CD4-positive, alpha-beta T cell treated with Interleukin-4 for 4 hours (primary cell): ENCODE data around the gene URB1.
"Not testable (repeated sequence)": the region's sequence is repeated elsewhere in the genome, so short reads cannot be mapped to it uniquely, and the experiment has no call there.

ENCODE experiments used
- DNase-seq: peaks from one replicate; pipeline ENCODE4 v3.0.0-alpha.2; 2020

Gene URB1, protein sequence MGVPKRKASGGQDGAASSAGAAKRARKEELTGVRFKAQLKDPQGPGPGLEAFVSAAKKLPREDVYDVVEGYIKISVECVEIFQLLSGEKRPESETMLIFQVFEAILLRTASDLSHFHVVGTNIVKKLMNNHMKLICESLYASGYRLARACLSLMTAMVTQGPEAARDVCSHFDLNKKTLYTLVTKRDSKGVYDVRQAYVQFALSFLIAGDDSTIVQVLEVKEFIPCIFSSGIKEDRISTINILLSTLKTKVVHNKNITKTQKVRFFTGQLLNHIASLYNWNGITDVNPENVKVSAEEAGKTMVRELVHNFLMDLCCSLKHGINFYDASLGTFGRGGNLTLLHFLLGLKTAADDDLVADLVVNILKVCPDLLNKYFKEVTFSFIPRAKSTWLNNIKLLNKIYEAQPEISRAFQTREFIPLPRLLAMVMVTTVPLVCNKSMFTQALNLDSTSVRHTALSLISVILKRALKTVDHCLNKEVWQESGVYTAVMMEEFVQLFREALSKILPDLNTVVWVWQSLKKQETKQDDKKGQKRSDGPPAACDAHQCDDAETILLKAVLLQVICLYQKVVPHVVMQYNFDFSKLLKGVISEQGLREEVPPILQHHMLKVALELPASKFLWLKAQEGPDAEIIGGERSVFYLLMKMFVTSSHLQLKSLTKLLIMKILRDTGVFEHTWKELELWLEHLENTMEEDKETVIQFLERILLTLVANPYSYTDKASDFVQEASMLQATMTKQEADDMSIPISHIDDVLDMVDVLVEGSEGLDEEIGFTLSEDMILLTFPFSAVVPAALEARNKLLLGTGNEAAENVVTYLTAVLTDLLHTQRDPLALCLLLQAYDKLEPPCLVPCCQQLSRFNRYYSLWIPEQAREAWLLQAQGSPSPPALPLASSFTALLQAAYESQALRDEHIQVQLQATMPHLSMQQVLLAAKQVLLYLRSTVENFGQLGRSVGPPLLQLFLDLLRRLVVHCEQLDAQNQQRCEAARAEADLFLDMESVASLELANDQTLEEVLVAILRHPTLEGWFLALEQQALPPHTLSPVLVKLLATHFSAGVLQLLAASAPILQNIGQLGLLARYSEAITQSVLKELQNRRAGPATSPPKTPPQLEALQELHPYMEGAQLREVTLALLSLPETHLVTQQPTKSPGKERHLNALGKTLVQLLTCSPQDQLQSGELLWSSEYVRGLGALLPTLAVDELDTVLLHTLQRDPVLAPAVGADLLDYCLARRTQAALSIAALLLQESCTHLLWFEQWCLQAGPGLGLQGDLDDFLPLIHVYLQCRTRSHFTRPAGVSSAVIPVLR (N-terminal part only)

DNA sequence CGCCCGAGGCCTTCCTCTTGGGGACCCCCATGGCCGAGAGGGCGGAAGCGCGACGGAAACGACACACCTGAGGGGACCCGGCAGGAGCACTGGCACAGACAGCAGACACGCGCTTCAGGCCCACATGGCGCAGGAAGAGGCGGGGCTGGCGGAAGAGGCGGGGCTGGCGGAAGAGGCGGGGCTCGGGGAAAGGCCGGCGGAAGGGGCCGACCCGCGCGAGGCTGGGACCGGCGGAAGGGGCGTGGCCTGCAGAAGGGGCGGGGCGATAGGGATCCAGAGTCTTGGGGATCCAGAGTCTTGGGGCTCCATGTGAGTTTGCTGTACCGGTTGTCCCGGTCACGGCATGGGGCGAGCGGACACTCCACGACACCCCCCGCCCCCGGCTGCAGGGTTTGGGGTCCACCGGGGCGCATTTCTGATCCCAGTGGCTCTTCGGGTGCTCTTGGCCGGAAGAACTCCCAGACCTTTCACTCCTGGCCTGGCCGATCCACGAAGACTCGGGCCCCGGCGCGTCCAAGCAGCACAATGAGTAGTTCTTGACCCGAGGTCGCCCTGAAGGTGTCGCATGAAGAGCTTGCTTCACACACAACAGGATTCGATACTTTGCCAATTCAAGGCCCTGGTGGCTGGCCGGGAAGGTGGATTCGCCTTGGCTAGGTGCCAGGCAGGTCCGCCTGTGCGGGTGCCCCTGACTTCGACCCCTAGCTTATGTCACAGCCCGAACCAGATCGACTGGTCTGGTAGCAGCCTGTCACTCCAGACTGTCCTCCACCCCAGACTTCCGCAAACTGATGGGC is at the start of gene URB1:
Gene URB1, minus strand, starts transcription at position 133 of the 797 bp plus-strand sequence. Its CDS starts 102 bp downstream, at position 31.
- DNase-seq, result peak; percentile 90

DNA sequence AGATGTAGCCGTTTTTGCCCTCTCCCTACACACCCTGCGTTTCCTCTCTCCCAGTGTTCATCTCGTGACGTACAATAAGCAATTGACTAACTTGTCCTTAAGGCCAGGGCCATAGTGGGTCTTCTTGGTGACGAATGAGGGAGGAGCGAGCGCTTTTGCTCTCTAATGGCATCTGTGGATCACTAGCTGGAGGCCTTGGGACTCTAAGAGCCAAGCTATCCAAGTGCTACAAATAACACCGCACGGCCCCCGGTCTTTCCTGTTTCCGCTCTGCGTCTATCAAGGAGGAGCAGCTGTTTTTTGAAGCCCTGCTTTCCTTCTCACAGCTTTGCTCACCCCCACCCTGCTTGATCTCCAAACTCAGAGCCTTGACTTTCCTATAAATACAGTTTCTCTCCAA is 44.9 kb upstream of the URB1 start:
- no peak for DNase-seq

DNA sequence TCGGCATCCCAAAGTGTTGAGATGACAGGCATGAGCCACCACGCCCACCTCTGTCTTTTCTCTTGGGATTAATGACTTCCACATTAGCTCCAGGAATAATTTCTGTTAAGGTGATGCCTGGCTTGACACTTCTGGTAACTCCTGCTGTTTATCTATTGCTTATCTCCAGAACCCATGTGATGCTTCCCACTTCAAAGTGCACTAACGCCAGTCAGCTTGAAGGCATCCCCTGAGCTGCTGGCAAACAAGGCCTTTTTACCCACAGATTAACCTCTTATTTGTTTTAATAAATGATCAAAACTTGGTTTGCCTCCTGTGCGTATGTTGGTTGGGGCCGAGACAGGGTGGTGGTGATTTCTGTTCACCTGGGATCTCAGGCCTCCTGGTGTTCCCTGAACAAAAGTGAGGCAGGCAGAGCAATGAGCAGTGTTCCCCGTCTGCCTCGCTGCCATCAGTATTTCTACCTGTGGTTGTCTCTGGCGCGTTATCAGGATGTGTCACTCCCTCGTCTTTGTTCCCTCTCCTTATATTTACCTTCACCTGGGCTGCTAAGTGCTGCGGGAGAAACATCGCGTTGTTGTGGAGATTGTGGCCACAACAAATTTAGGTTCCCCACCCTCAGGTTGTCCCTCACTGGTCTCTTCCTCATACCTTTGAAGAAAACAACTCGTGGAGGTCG is 40.3 kb upstream of the URB1 start:
- DNase-seq, result not testable (repeated sequence)

DNA sequence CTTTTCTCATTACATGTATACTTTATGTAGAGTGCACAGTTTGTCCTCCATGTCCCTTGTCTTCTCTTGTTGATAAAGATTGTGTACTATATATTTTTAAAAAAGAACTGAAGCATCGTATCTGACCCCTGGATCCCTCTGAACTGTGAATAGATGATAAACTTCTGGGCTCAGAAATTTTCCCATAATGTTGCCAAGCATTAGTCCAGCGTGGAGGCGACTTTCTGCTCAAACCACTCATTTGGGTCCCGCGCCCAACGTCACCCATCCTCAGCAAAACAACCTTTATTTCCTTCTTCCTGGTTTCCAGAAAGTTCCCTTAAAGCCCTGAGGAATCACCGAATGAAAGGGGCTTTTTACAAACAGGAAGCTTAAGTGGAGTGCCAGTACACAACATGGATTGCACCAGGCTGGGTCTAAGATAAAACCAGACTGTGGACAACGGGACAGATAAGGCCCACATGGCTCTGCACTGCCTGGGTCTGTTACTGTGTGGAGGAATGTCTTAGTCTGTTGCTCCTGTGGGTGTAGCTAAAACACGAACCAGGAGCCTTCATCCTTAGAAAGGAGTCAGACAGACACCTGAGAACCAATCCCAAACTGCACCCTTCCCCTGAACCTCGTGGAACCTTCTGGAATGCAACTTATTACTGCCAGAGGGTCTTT is 35.3 kb upstream of the URB1 start:
- no peak for DNase-seq

DNA sequence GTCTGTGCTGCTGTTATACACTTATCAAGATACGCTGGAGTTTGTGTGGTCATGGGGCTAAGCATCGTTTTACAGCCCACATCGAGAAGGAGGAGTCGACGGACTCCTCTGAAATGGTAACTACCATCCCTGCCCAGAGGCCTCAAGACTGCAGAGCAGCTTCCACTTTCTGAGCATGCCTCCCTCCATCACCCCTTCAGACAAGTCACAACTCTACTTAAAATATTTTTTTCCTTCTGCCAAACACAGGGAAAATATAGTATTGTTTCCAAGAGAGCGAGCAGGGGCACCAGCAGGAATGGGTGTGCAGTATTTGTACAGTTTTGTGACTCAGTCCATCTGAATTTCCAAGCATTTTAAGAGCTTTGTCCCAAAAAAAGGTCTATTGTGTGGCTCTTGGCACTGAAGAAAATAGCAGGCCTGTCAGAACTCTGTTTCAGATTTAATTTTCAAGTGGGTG is 33.8 kb upstream of the URB1 start:
- no peak for DNase-seq

DNA sequence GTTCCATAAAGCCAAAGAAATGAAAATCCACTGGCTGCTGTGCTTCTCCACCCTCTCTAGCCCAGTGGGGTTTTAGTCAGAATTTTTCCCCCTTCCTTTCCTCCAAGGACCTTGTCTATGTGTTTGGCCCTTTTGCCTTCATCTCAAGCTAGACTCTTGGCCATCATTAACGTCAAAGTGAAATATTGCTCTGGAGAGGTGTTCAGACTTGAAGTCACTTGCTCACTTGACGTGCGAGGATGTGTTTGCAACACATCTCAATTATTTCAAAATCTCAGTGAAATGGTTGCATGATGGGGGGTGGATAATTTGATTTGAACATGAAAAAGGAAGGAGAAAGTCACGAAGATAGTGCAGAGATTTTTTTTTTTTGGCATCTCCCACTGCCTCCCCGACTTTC is 33.3 kb upstream of the URB1 start:
- no peak for DNase-seq

DNA sequence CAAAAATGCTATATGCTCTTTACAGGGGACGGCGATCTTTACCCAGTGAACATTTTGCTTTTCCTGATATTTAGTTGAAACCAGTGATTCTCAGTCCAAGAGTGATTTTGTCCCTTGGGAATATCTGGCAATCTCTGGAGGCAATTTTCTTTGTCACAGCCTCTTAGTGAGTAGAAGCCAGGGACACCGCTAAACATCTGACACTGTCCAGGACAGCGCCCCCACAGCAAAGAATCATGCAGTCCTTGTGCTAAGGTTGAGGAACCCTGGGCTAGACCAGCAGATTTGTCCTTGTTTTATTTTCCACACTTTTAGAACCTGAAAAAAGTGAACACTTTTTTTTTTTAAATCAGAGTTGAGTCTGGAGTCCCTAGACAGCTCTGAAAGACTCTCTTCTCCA is 32.8 kb upstream of the URB1 start:
- DNase-seq, result no peak

DNA sequence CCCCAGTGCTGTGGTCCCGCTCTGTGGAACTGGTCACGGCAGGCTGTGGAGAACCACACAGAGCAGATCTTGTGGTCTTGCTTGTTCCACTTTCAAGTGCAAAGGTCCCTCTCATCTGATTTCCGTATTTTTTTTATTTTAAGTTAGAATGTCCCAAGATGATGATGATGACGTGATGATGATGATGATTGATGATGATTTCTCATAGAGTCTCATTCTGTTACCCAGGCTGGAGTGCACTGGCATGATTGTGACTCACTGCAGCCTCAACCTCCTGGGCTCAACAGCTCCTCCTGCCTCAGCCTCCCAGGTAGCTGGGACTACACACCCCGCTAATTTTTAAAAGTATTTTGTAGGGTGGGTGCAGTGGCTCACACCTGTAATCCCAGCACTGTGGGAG is 31.9 kb upstream of the URB1 start:
- no peak for DNase-seq

DNA sequence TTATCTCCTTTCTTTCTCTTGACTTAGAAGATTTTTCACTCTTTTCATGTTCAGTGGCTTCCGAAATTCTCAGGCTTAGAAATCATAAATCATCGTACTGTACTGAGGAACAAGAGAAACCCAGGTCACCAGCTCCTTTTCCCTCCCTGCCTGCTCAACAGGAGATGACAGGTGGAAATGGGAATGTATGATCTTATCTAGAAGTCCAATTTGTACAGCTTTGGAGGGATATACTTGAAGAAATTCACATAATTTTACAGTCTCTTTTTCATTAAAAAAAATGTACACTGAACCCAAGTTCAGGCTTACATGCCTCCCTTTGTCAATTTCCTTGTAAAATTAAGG is 31.4 kb upstream of the URB1 start:
- no peak for DNase-seq

DNA sequence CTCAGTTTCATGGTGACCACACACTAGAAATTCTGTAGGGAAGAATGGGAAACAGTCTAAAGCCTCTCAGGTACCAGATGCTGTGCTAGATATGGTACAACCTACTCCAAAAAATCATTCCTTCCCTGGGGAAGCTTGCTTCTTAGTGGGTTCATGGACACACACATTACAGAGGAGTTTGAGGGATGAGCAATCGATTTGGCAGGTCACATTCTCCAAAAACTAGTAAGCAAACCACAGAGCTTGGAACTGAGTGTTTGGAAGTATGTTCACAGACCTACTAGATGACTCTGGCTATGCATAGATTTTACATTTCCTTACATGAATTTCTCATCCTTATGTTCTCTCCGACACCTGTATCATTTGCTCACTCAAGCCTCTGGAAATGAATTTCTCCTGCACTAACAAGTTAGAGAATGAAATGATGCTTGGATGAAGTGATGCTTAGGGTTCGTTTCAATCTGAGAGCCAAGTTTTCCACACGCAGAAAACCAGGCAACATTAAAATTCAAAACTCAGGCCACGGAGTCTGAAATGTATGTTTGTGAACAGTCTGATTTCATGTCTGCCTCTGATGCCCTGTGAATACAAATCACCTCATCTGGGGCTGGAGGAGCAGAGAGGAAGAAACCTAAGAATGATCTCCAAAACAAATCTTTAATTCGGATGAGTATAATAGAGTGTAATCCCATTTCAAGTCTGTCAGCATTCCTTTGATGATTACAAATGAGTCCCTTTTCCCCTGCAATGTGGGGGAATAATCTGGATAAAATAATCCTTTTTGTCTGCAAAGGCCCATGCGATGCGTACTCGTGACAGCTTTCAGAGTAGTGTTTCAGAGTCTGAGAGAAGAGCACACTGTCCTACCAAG is 30.7 kb upstream of the URB1 start:
- DNase-seq, result no peak

DNA sequence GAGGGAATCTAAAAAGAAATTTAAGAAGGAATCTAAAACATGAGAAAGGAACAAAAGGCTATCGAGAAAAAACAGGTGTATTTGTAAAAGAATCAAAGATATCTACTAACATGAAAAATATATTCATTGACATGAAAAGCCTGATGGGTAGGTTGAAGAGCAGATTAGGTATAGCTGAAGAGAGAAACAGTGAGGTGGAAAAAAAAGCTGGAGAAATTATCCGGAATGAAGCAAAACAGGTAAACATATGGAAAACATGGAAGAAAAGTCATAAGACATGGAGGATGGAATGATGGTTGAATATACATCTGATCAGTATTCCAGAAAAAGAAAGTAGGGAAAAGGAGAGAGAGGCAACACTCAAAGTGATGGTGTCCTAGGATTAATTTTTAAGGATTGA is 29.3 kb upstream of the URB1 start:
- DNase-seq, result no peak

DNA sequence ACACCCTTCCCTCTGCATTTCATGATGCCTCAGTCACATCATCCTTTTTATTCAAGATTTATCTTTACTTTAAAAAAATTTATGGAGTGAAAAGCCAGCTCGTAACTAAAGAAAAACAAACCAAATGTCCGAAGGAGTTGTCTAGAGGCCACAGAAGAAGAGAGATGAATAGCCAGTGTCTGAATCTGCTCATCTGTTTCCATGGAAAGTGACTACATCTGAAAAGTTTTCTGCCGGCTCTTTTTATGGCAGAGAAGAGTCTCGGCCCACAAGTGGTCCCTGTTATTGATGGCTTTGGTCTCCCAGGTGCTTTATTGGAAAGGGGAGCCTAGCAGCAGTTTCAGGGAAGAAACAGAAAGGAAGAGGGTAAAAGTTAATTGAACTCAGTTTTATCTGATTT is 25.3 kb upstream of the URB1 start:
- no peak for DNase-seq

DNA sequence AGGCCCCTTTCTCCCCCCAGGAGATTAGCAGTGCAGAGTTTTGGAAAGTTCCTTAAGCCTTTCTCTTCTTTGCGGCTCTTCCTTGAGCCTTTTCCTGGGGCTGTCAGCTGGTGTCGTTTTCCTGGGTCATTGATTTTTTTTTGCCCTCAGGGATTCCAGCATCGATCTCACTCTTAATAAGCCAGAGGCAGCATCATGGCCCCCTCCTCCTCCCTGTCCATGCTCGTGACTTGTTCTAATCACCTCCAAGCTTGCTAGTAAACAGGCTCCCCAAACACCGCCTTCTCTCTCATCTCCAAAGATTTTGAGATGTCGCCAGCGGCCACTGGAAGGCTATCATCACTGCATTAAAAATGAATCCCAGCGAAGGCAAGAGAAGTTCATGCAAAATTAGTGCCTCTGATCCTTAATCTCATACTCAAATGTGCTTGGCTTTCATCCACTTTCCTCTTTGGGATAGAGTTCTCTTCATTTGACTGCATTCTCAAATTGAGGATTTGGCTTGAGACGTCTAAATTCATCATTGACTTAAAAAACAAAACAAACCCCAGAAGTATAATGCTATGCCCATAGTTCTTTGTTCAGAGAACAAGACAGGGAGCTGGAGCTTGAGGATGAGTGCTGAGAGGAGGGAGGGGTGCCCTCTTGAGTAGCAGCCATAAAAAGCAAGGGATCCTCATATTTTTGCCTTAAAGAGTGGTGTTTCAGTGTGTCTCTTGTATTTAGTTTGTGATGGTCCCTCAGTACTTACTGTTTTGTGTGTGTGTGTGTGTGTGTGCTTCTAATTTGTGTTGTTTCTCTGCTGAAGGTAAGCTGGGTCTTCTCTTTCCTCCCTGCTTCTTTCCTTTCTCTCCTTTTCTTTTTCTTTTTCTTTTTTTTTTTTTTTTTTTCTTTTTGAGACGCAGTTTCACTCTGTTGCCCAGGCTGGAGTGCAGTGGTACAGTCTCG is 22.9 kb upstream of the URB1 start:
- no peak for DNase-seq

DNA sequence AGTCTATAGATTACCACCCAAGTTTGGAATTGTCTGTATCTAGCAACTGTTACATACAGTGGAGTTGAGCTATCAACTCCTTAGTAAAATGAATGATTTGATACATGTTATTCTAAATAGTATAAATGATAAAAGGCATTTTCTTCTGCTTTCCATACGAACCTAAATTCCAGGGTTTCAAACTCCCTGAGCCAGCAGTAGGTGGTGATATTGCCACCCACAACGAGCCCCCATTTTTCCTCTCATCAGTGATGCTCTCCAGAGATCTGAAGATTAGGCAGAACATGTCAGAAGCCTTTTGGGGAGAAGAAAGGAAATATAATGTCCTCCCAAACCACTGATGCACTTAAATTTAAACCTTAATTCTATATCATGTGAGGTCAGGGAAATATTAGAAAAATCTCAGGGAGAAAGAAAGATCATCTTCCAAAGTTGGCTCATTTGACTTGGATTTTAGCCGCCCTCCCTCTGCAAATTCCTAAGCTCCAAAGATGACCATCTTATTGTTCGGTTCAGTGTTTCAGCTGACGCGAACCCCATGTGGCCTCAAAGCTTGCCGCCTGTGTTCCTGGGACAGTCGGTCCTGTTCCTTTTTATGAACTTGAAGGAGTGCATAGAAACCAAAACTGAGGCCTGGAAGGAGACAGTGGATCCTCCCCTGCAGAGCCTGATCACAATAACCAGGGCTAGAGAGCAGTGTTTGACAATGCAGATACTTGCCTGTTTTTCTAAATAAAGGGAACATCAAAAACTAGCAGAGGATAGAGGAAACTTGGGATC is 22.0 kb upstream of the URB1 start:
- DNase-seq, result no peak

DNA sequence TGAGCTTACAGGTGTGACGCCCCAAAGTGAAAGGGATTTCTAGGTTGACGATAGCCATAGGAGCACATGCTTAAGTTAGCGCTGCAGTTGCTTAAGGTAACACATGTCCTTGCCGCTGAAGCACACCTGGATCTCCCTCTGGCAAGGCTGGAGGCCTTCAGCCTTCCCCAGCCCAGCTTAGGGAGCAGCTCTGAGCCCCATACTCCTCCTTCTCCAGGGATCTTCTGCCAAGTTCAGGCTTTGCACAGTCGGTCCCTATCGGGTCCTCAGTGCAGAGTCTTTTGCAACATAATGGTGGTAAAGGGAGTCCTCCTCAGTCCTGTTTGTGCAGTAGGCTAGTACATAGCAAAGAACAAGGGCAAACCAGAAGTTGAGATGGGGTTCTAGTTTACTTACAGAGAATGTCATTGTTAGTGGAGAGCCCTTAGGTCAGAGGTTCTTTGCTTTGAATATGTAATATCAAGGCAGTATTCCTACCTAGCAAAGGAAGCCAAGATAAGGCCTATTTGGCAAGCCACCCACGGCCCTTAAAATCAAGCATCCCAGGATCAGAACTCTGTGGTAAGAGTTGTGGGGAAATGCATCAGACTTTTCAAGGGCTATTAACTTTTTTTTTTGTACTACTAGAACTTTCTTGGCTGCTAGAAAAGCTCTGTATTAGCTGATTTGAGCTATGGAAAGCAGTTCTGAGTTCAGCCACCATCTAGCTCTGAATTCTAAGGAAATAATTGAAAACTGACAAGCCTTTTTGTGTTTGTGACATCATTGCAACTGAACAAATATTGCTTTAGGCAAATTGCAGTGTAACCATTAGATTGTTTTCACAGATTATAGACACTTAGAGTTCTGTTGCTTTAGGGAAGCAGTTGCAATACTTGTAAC is 21.1 kb upstream of the URB1 start:
- no peak for DNase-seq

DNA sequence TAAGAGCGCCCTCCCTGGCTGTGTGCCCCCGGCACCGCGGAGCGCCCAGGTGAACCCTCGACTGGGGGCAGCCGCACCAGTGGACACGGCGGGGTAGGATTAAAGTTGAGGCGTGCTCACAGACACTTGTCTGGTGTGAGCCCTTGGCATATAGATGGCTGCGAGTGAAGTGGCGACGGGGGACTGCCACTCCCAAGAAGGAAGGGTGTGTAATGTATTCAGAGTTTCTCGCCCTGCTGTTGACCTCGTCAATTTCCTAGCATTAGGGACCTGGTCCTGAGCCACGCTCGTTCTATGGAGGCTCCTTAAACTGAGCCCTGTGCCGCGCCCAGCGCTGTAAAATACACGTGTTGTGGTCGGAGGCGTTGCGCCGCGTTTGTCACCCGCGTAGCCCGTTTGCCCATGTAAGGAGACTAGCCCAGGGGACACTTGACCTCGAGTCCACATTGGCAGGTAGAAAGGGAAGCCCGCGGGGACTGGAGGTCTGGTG is 20.2 kb upstream of the URB1 start:
- no peak for DNase-seq
